ENCODE data around the gene ELMOD3.

DNA sequence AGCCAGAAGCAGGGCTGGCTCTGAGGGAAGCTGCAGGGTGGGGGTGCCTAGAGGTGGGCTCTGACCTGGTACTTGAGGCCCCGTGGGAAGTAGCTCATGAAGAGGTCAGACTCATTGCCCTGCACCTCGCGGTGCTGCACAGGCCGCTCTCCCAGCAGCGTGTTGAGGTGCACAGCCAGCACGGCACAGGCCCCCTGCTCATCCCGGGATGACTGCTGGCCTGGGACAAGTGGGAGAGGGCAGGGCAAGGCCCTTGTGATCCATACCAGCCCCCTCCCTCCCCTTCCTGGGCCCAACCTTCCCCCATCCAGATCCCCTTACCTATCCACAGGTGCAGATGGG lies 46.9 kb downstream of the ELMOD3 start:
- TF ChIP-seq CBX8 (IDR thresholded peaks at IDR 0.05; ENCODE audit: borderline replicate concordance, low read depth, low read length) (no peak), TEAD4 (IDR thresholded peaks at IDR 0.05; ENCODE audit: low read depth, low read length) (no peak), BCL11A (IDR thresholded peaks at IDR 0.05; ENCODE audit: low read depth in 2 of 2, low read length in 2 of 2) (no peak), HDAC2 (IDR thresholded peaks at IDR 0.05; ENCODE audit: borderline replicate concordance in 1 of 2, low read depth in 2 of 2, low read length in 2 of 2) (no peak), ZNF274 (IDR thresholded peaks at IDR 0.05; ENCODE audit: borderline replicate concordance, extremely low read depth, low read length) (no peak), MAX (IDR thresholded peaks at IDR 0.05) (no peak), EZH2 (IDR thresholded peaks at IDR 0.05; ENCODE audit: low read depth, low read length, severe bottlenecking) (no peak)
- TF ChIP-seq, protein P1, sequence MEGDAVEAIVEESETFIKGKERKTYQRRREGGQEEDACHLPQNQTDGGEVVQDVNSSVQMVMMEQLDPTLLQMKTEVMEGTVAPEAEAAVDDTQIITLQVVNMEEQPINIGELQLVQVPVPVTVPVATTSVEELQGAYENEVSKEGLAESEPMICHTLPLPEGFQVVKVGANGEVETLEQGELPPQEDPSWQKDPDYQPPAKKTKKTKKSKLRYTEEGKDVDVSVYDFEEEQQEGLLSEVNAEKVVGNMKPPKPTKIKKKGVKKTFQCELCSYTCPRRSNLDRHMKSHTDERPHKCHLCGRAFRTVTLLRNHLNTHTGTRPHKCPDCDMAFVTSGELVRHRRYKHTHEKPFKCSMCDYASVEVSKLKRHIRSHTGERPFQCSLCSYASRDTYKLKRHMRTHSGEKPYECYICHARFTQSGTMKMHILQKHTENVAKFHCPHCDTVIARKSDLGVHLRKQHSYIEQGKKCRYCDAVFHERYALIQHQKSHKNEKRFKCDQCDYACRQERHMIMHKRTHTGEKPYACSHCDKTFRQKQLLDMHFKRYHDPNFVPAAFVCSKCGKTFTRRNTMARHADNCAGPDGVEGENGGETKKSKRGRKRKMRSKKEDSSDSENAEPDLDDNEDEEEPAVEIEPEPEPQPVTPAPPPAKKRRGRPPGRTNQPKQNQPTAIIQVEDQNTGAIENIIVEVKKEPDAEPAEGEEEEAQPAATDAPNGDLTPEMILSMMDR (IDR thresholded peaks at IDR 0.05; ENCODE audit: control extremely low read depth in 1 of 3, insufficient read depth in 1 of 3, low read depth in 1 of 3, low read length in 3 of 3): no peak

Data from H1 (cell line).